ENCODE results near the gene NHSL1.

Gene NHSL1

DNA sequence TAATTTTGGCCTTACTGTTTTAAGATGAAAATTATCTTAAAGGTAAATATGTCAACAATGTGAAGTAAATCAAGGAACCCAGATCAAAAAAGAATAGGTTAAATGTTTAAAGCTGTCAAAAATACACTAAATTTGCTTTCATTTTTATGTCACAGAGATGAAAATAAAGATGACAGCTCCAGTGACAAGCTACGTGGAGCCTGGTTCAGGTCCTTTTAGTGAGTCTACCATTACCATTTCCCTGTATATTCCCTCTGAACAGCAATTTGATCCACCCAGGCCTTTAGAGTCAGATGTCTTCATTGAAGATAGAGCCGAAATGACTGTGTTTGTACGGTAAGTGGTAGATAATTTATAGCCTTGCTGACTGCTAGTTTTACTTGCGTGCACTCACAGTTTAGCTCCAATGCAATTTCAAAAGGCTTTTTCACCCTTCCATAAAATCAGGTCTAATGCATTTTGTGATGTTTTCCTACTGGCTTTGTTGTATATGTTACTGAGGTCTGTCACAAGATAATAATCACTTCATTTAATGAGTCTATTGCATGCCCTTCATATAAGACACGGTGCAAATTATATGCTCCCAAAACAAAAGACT, 93.4 kb downstream of the NHSL1 start:
- no peak for DNase-seq (ENCODE audit: low read depth in 2 of 3, low spot score in 1 of 3)

DNA sequence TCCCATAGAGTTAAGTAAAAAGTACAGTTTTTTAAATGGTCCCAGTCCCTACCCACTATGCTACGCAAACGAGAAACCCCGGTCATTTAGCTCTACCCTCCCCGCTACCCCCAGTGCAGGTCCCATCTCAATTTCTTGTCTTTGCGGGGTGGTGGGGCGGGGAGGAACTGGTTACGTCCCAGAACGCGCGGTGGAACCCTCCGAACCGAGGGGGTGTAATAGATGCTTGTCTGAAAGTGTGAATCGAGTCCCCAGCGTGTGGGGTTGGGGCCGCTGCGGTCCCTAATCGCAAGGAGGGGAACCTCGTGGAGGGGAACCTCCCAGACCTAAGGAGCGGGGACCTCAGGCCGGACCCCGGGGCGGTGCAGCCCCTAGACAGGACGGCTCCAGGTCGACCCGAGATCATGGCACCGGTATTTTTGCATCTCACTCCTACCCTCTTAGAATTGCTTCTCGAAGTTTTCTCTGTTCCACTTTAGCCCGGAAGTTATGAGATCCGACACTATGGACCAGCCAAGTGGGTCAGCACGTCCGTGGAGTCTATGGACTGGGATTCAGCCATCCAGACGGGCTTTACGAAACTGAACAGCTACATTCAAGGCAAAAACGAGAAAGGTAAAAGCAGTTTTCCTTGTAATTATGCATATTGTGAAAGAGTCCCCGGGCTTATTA, 94.5 kb downstream of the NHSL1 start:
- no peak for DNase-seq (ENCODE audit: low read depth in 2 of 3, low spot score in 1 of 3)

DNA sequence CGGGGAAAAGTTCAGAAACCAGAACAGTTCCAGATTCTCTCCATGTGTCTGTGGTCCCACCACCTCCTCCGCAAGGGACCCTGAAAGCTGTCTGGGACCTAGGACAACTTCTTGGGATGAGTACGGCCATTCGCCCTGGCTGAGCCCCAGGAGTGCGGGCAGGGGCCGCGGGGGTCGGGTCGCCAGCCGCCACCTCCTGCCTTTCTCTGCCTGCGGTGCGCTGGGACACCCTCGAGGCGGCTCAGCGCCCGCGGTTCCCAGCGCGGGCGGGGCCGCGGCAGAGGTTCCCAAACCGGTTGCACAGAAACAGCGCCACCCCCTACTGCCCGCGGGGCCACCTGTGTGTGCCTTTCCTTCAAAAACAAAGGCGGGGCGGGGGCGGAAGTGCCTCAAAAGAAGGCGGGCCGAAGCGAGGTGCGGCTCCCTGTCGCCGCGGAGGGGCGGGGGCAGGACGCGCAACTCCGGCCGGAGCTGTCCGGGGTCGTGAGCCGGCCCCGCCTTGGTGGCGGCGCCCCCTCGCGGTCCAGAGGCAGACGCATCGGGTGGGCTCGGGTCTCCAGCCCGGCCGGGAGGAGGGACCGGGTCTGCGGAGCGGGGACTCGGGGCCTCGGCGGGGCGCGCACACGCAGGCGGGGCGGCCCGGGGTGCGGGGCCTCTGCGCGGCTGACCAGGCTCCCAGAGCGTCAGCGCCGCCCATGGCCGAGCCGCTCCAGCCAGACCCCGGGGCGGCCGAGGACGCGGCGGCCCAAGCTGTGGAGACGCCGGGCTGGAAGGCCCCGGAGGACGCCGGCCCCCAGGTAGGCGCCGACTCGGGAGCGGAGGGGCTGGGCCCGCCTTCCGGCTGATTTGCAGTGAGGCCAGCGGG, 95.3 kb downstream of the NHSL1 start, which contains the start of gene HEBP2:
Gene HEBP2 (plus strand): TSS at position 423 of the 865 bp plus-strand sequence. CDS start 273 bp downstream, at position 696.
- DNase-seq (ENCODE audit: low read depth in 2 of 3, low spot score in 1 of 3) = peak; percentile 55 to 90 (median 86)

DNA sequence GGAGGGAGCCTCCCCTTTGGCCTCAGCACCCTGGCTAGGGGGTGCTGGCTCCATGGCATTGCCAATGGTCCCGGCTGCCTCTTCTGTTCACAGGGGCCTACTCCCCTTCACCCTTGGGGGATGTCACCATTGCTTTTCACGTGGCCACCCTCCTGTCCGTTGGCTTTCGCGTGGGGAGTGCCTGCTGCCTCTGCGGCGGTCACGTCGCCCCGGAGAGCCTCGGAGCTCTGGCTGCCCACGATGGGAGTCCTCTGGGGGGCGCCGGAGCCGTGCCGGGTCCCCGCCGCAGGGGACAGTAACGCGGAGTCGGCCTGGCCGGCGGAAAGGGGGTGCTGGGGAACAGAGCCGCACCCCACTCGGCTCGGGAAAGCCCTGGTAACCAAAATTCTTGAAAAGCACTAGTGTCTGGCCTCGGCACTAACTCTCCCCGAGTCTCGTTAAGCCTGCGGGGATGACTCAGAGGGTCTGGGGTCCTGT, 95.9 kb downstream of the NHSL1 start:
- DNase-seq (ENCODE audit: low read depth in 2 of 3, low spot score in 1 of 3) = peak in 1 of 3 donors; percentile 26

DNA sequence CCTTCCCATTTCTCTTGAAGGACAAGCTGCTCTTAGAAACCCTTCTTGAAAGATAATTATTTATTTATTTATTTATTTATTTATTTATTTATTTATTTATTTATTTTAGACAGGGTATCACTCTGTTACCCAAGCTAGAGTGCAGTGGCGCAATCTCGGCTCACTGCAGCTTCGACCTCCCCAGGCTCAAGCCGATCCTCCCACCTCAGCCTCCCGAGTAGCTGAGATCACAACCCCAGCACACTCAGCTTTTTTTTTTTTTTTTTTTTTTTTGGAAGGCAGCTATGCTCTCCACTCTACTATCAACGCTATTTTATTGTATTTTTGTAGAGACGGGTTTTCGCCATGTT, 96.5 kb downstream of the NHSL1 start:
- no peak for DNase-seq (ENCODE audit: low read depth in 2 of 3, low spot score in 1 of 3)

DNA sequence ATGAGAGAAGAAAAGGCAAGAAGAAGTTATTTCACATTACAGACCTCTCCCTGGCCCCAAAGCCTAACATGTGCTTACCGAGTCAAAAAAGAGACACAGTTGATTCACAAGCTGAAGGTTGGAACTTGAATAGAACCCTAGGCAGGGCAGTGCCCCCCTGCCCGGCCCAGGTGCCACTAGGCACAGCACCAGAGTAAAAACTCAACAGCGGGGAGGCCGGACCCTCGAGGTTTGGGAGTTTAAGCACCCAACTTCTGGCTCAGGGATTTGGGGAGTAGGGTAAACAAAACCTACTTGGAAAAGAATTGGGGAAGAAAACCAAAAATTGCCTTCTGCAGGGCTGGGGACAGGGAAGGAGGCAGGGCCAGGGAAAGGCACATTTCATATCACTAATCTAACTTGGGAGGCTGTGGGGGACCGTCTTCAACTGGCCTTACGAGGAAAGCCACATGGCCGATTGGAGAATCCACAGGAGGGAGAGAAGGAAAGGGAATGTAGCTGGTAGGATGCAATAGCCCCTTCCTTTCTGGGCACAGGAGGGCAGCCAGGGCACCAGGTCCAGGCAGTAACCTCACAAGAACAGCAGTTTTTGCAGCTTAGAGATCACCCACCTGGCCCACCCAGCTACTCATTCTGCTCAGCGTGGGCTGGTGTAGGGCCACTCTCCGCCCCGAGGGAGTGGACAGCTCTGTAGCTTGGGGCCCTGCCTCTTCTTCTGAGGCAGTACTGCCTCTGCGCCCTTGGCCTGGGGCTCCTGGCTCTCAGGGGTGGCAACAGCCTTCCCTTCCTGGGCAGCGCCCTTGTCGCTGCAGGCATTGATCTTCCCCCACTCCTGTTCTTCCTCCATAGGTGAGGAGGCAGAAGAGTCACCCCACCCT, 97.1 kb downstream of the NHSL1 start:
- DNase-seq (ENCODE audit: low read depth in 2 of 3, low spot score in 1 of 3) = no peak

DNA sequence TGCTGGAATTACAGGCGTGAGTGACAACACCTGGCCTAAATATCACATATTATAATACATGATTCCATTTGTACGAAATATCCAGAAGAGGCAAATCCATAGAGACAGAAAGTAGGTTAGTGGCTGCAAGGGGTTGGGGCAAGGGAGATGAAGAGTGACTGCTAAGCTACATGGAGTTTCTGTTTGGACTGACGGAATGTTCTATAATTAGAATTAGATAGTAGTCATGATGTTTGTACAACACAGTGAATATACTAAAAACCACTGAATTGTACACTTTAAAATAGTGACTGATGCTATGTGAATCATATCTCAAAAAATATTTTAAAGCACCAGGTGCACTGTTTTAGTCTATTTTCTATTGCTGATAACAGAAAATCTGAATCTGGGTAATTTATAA, 99.0 kb downstream of the NHSL1 start:
- no peak for DNase-seq (ENCODE audit: low read depth in 2 of 3, low spot score in 1 of 3)

DNA sequence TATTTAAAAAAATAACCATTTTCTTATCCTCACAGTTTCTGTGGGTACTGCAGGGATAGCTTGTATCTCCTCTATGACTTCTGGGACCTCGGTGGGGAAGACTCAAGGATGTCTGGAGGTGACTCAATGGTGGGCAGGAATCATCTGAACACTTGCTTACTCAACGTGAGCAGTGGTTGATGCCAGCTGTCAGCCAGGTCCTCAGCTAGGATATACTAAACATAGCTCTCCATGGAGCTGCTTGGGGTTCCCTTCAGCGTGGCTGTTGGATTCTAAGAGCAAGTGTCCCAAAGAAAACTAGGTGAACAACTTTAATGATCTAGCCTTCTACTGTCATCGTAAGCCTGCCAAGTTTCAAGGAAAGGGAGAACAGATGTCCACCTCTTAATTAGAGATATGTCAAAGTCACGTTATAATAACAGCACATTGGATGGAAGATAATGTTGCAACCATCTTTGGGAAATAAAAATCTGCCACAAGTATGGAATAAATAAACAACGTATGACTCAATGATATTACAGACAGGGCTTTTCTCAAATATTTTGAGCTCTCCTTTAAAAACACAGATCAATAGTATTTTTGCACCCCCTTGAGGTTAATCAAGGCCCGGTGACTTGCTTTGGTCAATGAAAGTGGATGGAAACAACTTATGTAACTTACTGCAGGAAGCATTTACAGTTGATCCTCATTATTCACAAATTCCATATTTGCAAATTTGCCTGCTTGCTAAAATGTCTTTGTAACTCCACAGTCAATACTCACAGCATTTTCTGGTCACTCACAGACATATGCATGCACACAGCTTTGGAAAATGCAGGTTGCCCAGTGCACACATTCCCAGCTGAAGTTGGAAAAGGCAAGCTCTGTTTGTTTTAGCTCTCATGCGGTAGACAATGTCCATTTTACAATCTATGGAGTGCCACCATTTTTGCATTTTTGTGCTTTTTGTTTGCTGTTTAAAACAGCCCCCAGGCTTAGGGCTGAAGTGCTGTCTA, 101.9 kb downstream of the NHSL1 start:
- no peak for DNase-seq (ENCODE audit: low read depth in 2 of 3, low spot score in 1 of 3)

DNA sequence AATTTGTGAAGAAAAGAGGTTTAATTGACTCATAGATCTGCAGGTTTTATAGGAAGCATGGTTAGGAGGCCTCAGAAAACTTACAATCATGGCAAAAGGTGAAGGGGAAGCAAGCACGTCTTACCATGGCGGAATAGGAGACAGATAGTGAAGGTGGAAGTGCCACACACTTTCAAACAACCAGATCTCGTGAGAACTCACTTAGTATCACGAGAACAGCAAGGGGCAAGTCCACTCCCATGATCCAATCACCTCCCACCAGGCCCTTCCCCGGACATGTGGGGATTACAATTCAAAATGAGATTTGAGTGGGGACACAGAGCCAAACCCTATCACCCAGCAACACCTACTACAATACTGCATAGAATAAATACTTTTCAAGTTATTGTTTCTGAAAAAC, 102.6 kb downstream of the NHSL1 start:
- DNase-seq (ENCODE audit: low read depth in 2 of 3, low spot score in 1 of 3) = no peak

DNA sequence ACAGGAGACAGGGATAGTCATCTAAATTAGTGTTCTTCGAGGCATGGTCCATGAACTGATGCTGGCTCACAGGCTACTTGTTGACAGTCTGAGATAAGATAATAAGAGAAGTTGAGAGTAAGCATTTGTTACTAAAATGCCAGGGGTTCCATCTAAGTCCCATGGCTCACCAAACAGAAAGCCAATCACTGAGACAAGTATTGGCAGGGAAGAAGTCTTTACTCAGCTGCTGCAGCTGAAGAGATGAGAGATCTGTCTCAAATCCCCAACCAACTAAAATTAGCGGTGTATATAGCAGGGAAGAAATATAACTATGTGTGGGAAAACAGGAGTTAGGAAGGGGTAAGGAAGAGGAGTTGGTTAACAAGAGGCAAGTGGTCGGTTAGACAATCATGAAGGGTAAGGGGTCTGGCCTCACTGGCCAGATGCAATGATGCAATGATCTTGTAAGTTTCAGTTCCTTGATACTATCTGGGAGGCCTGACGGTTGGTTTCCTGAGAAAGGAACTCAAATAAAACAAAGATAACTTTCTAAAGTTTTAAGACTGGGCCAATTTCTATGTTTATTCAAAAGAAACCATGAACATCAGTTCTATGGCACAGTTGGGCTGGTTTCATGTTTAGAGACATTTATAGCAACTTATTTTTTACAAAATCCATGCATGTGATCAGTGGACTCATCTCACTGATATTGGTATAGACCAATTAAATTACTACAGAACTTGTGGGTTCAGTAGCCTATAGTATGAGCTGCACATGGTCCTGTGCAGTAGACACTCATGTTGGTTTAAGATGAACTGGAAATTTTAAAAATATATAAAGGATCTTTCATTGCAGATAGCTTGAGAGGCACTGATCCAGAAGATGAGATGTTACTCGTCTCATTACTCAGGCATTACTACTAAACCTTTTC, 105.2 kb downstream of the NHSL1 start:
- no peak for DNase-seq (ENCODE audit: low read depth in 2 of 3, low spot score in 1 of 3)

DNA sequence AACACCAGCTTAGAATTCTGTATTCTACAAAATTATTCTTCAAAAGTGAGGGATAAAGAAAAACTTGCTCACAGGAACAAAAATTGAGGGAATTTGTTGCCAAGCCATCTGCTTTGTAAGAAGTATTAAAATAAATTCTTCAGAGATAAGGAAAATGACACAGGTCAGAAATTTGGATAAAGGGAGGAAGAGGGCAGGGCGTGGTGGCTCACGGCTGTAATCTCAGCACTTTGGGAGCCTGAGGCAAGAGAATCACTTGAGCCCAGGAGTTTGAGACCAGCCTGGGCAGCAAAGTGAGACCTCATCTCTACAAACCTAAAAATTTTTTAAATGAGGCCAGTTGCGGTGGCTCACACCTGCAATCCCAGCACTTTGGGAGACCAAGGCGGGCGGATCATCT, 109.7 kb downstream of the NHSL1 start:
- DNase-seq (ENCODE audit: low read depth in 2 of 3, low spot score in 1 of 3) = no peak

DNA sequence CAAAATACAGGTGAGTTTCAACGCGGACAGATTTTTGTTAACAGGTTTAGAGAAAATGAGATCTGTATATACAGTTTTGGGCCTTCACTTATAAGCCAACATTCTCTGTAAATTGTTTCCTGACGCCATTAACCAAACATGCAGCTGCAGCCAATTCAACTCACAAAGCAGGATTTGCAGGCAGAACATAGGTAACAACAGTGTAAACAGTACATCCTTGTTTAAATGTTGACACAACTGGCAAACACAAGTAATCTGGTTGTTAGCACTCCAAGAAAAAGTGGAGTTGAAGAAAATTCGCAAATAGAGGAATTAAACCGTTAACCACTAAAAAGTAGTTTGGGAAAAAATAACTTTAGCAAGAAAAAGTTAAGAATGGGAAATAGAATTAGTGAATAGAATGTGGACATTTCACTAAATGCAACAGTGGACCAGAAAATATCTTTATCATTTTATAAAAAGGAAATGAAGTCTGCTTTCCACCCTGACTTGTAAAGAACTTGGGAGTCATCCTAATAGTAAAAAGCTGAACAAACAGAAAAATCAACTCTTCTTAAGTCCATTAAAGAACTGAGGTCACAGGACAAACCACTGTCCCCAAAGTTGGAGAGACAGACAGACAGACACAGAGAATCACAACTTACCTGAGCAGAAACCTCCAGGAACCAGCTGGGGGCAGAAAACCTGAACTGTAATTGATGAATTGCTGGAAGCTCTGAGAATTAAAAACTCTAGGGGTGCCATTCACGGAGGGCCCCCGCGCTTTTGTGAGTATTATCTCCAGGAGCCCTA, 111.5 kb downstream of the NHSL1 start:
- no peak for DNase-seq (ENCODE audit: low read depth in 2 of 3, low spot score in 1 of 3)

DNA sequence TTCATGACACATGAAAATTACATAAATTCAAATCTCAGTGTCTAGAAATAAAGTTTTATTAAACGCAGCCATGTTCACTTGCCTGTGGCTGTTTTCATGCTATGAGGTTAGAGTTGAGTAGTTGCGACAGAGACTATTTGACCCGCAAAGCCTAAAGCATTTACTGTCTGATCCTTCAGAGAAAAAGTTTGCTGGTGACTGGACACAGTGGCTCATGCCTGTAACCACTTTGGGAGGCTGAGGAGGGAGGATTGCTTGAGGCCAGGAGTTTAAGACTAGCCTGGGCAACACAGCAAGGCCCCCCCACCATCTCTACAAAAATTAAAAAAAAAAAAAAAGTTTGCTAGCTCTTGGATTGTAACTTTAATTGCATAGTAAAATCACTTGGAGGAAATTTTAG, 112.4 kb downstream of the NHSL1 start:
- DNase-seq (ENCODE audit: low read depth in 2 of 3, low spot score in 1 of 3) = no peak

DNA sequence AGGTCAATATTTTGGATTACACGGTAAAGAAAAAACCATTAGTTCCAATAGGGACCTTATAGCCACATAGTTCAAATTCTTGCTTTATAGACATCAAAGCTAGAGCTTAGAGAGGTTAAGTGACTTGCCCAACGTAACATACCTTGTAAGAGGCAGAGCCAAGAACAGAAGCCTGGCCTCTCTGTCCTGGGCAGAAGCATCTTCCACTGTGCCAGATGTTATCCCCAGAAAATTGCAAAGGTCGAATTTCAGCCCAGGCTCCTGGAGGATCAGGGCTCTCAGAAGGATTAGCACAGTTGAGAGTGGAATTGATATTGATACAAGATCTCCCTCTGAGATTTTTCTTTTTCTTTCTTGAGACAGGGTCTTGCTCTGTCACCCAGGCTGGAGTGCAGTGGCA, 115.5 kb downstream of the NHSL1 start:
- no peak for DNase-seq (ENCODE audit: low read depth in 2 of 3, low spot score in 1 of 3)

DNA sequence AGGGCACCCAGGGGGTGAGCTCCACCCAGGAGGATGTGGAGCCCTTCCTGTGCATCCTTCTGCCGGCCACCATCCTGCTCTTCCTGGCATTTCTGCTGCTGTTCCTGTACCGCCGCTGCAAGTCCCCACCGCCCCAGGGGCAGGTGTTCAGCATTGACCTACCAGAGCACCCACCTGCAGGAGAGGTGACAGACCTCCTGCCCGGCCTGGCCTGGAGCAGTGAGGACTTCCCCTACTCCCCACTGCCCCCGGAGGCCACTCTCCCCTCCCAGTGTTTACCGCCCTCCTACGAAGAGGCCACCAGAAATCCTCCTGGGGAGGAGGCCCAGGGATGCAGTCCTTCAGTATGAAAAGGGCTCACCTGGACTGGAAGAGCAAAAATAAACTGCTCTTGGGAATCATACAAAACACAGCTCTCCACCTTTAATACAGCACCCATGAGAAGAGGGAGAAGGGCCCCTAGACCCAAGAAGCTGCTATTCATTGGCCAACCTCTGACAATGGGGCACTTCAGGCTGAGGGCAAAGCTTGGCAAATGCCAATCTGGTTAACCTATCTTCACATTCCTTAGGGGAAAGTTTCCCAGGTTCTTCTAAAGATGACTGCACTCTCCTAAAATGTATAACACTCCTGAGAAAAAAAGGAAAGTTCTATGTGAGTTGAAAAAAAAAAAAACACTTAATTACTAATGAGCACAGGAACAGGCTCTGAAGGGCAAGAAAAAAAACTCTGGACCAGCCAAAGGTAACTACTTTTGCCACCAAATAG, 116.6 kb downstream of the NHSL1 start:
- no peak for DNase-seq (ENCODE audit: low read depth in 2 of 3, low spot score in 1 of 3)

DNA sequence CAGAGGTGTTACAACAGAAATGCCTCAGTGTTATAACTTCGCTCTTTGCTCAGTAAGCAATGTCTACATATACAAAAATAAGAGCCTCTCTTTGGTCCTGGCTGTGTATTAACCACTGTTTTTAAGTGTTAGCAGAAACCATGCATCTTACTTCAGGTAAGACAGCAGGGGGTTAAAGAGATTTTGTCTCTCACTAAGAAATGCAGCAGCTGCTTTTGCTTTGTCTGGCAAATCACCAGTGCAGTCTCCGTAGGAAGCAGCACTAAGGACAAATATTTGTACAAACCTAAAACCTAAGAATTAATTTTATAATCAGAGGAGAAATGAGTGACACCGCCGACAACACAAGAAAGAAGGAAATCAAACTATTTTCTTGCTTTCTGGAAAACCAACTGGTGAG, 120.8 kb downstream of the NHSL1 start:
- DNase-seq (ENCODE audit: low read depth in 2 of 3, low spot score in 1 of 3) = no peak

DNA sequence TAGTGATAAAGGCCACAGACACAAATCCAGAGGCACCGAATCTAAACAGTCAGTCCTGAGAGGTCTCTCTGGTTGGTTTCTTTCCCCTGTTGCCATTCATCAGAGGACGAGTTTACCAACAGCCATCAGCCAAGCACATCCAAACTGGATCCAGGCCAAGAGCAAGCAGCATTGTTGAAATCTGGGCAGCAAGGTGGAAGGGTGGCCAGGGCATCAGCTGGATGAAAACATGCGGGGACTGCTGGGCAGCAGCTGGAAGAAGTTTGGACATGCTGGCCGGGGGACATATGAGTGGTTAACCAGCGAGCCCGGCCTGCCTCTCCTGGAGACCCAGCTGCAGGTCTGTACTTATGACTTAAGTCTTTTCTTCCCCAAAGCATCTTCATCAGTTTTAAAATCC, 121.5 kb downstream of the NHSL1 start, which contains the start of gene SMIM28:
Gene SMIM28 (plus strand): TSS at position 62 of the 400 bp plus-strand sequence. CDS start 168 bp downstream, at position 230.
- DNase-seq (ENCODE audit: low read depth in 2 of 3, low spot score in 1 of 3) = no peak
